GM13977 (cell line): ENCODE data around the gene CILP2.
A peak's percentile ranks its signal among the peaks of the same experiment; 100 is the strongest.

Experiments used
- DNase-seq: peaks from one replicate; pipeline ENCODE4 v3.0.0; 2012; ENCODE audit warnings: low spot score
- in situ Hi-C: fragments of 300-500 bp; cut with MboI; formaldehyde crosslinking; loops from one replicate; pipeline ENCODE4 v1.12.0; 2022; ENCODE audit warnings: low sequenced_read_pairs, low pct_unique_long_range_greater_than_20kb, mixed read lengths, inconsistent platforms; ENCODE audit not compliant: unreplicated experiment
- TF ChIP-seq, protein P1 (sequence below): IDR thresholded peaks from 2 replicates; pipeline ENCODE4 v1.5.1; 2012; ENCODE audit warnings: mild to moderate bottlenecking, control low read depth; ENCODE audit not compliant: insufficient read depth; ENCODE audit errors: extremely low read depth, missing control alignments

Gene CILP2

GRCh38 chr19:19548915-19549759, 11.1 kb downstream of the CILP2 start:
- TF ChIP-seq, protein P1, sequence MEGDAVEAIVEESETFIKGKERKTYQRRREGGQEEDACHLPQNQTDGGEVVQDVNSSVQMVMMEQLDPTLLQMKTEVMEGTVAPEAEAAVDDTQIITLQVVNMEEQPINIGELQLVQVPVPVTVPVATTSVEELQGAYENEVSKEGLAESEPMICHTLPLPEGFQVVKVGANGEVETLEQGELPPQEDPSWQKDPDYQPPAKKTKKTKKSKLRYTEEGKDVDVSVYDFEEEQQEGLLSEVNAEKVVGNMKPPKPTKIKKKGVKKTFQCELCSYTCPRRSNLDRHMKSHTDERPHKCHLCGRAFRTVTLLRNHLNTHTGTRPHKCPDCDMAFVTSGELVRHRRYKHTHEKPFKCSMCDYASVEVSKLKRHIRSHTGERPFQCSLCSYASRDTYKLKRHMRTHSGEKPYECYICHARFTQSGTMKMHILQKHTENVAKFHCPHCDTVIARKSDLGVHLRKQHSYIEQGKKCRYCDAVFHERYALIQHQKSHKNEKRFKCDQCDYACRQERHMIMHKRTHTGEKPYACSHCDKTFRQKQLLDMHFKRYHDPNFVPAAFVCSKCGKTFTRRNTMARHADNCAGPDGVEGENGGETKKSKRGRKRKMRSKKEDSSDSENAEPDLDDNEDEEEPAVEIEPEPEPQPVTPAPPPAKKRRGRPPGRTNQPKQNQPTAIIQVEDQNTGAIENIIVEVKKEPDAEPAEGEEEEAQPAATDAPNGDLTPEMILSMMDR, result no peak
- in situ Hi-C loops, result loop anchor here (25.0 kb wide), 2 partner anchors 413 to 688 kb away; no protein-coding TSS in a partner anchor
- DNase-seq, result no peak

DNA sequence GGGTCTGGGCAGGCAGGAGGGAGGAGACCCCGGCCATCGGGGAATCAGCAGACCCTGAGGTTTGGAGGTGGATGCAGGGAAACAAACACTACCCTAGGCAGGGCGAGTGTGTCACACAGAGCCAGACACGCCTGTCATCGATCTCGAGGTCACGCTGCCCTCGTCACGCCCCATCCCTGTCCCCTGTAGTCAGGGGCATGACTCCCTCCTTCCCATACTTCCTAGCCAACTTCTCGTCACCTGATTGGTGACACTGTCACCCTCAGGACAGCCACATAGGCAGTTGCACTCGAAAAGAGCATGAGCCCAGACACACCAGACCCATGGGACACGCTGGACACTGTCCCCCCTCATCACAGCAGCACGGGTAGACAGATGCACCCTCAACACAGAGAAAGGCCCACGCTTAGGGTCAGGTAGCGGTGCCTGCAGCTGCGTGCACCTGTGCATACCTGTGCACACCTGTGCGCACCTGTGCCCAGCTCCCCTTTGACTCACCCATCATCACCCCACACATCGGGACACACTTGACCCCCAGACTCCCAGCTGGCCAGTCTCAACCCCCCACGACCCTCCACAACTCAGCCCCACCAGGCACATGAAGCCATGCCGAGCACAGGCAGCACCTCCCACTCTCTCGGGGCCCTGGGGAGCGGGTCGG, 11.9 kb downstream of the CILP2 start:
- TF ChIP-seq, protein P1, result no peak
- DNase-seq, result no peak
- in situ Hi-C loops, result loop anchor here (25.0 kb wide), 2 partner anchors 412 to 687 kb away; no protein-coding TSS in a partner anchor

DNA sequence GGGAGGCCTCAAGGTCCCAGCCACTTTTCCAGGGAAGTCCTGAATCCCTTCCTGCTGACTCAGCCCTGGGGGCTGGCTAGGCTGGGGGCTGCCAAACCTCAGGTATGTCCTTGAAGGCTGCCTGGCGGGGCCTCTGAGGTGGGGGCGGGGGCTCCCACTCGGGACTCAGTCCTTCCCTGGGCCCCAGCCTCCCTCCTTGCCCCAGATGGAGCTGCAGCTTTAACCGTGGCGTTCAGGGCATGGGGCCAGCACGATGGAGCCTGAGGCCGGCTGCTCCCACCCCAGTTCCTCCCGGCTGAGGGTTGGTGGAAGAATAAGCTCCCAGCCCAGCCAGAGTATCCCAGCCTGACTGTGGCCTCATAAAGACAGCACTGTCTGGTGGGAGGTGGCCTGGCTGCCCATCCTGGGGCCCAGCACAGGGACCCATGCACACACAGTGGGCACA, 12.4 kb downstream of the CILP2 start:
- TF ChIP-seq, protein P1, result no peak
- in situ Hi-C loops, result no loop called here
- DNase-seq, result no peak

DNA sequence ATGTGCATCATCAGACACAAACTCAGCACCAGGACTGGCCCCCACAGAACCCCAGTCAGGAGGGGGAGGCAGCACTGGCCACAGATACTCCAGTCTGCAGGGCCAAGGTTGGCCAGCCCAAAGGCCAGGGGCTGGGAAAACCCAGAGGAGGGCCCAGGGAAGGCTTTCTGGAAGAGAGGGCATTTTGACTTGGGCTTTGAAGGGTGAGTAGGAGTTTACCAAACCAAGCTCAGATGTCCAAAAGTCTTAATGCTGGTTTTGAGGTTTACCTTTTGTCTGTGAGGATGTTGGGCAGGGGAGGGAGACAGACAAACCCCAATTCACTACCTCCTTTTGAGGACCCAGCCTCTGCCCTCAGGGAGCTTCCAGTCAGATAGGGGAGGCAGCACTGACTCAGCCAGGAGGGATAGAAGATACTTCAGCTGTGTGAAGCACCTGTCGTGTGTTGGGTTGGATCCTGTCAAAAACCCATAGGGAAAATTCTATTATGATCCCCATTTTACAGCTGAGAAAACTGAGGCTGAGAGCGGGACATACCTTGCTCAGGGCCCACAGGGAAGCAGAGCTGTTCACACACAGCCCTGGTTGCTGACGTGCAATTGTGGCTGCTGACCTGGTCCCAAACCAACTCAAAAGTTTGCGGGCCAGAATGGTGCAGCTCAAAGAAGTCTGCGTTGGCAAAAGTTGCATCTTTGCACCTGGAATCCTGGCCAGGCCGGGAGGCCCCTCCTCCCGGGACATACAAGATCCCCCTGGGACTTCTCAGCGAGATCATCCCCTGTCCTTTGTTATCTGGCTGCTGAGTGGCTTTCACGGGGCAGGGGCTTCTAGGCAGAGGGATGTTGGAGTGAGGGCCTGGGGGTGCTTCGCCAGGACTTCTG, 13.1 kb downstream of the CILP2 start:
- TF ChIP-seq, protein P1, result no peak
- DNase-seq, result no peak
- in situ Hi-C loops, result no loop called here

DNA sequence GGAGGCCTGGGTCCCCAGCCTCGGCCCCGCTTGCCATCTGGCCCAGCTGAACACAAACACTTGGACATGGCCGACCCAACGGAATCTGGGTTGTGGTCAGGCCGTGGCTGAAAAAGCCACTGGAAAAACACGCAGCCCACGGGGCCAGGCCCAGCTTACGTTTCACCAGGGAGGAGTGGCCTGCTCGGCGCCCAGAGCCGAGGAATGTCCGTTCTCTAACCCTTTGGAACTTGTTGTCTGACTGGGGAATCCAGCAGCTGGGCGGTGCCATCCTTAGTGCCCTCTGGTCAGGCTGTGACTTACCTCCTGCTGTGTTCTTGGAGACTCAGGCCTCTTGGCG, 13.8 kb downstream of the CILP2 start:
- in situ Hi-C loops, result no loop called here
- TF ChIP-seq, protein P1, result no peak
- DNase-seq, result no peak

DNA sequence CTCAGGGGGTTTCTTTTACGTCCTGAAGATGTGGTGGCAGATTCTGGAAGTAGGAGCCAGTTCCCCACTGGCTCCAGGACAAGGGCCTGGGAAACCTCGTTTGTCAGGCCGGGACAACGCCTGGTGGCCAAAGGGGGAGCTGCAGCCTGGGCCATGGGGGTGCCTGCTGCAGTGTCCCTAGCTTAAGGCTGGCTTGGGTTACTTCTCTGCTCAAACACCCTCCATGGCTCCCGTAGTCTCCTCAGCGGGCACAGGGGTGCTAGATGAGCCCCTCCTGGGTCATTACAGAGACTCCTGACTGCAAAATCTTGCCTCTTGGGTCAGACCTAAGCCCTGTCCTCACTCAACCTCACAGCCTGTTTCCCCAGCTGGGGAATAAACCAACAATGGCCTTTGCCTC, 14.7 kb downstream of the CILP2 start:
- in situ Hi-C loops, result no loop called here
- TF ChIP-seq, protein P1, result peak; percentile 67
- peak; percentile 71 for DNase-seq
